IMR-90 (cell line): Measurements from ENCODE around the gene ATP1B4. TPM values are rescaled to one million over a fixed set of nuclear protein-coding genes. Genes with fewer than 3 reads are reported as not detected.

ENCODE experiments used
- ATAC-seq: fragments of 200-7000 bp; cut with Tn5 transposase; 2 replicates; pipeline ENCODE4 v1.9.1; 2020; ENCODE audit warnings: low read depth, mild to moderate bottlenecking, moderate library complexity
- BruUV-seq: library from RNA; stranded (reverse); fragments of 400-500 nt; replicated peaks from 2 replicates; lab custom pipeline; 2021; lab: Mats Ljungman, UMichigan
- CTCF ChIA-PET: fragments of 300-600 bp; formaldehyde crosslinking; extraction: SDS; loops from one replicate; lab custom pipeline; 2021; ENCODE audit warnings: antibody characterized with exemption; lab: Yijun Ruan, JAX
- POLR2A ChIA-PET: fragments of 300-600 bp; sonication (Branson Sonifier 250); formaldehyde crosslinking; loops from one replicate; lab custom pipeline; 2022; ENCODE audit warnings: antibody characterized with exemption; ENCODE audit not compliant: unreplicated experiment; lab: Charles Lee
- DNase-seq: peaks from one replicate; pipeline ENCODE4 v3.0.0; 2013
- H2AFZ ChIP-seq: replicated peaks from 2 replicates; pipeline ENCODE3; 2013; ENCODE audit warnings: low read length, mild to moderate bottlenecking; ENCODE audit not compliant: poor library complexity
- H2AK5ac ChIP-seq: 2 replicates; pipeline ENCODE4 v1.6.1; 2013; ENCODE audit warnings: low read depth, low read length, inconsistent platforms
- H2AK9ac ChIP-seq: replicated peaks from 2 replicates; pipeline ENCODE3; 2013; ENCODE audit warnings: mild to moderate bottlenecking, low read depth, low read length, moderate library complexity; ENCODE audit not compliant: poor library complexity
- H2BK120ac ChIP-seq: 2 replicates; pipeline ENCODE4 v1.6.1; 2013; ENCODE audit warnings: low read depth, low read length, inconsistent platforms
- H2BK15ac ChIP-seq: 3 replicates; pipeline ENCODE4 v1.6.1; 2013; ENCODE audit warnings: low read depth, low read length, inconsistent platforms
- H2BK20ac ChIP-seq: 2 replicates; pipeline ENCODE4 v1.6.1; 2013; ENCODE audit warnings: low read depth, mild to moderate bottlenecking, inconsistent platforms, low read length, moderate library complexity
- H2BK5ac ChIP-seq: 2 replicates; pipeline ENCODE4 v1.6.1; 2013; ENCODE audit warnings: mild to moderate bottlenecking, low read depth, low read length, inconsistent platforms; ENCODE audit not compliant: poor library complexity, severe bottlenecking
- H3K14ac ChIP-seq: replicated peaks from 2 replicates; pipeline ENCODE4 v1.6.1; 2013; ENCODE audit warnings: low read depth, low read length, inconsistent platforms
- H3K18ac ChIP-seq: 2 replicates; pipeline ENCODE4 v1.6.1; 2013; ENCODE audit warnings: low read depth, low read length, control low read depth
- H3K23ac ChIP-seq: 2 replicates; pipeline ENCODE4 v1.6.1; 2013; ENCODE audit warnings: low read depth, low read length, inconsistent platforms
- H3K27ac ChIP-seq: 2 replicates; pipeline ENCODE4 v1.5.1; 2013; ENCODE audit warnings: mild to moderate bottlenecking, control low read depth, low read length; ENCODE audit not compliant: insufficient read depth
- H3K27me3 ChIP-seq: 2 replicates; pipeline ENCODE4 v1.6.1; 2013; ENCODE audit warnings: low read length; ENCODE audit not compliant: control insufficient read depth, insufficient read depth
- H3K36me3 ChIP-seq: 2 replicates; pipeline ENCODE4 v1.6.1; 2013; ENCODE audit warnings: low read length, mixed read lengths; ENCODE audit not compliant: control insufficient read depth, insufficient read depth
- H3K4ac ChIP-seq: 2 replicates; pipeline ENCODE4 v1.6.1; 2013; ENCODE audit warnings: low read depth, low read length, inconsistent platforms
- H3K4me1 ChIP-seq: 2 replicates; pipeline ENCODE4 v1.6.1; 2013; ENCODE audit warnings: low read length, mixed read lengths; ENCODE audit not compliant: control insufficient read depth, insufficient read depth
- H3K4me2 ChIP-seq: 2 replicates; pipeline ENCODE4 v1.6.1; 2013; ENCODE audit warnings: low read depth, mild to moderate bottlenecking, control low read depth, low read length, moderate library complexity
- H3K4me3 ChIP-seq: 2 replicates; pipeline ENCODE4 v1.5.1; 2013; ENCODE audit warnings: low read depth, mild to moderate bottlenecking, control low read depth, low read length, moderate library complexity; ENCODE audit not compliant: insufficient read depth
- H3K56ac ChIP-seq: 2 replicates; pipeline ENCODE4 v1.6.1; 2013; ENCODE audit warnings: low read length, inconsistent platforms; ENCODE audit not compliant: insufficient read depth; ENCODE audit errors: extremely low read depth
- H3K79me1 ChIP-seq, 2 experiments: 2 replicates each; pipeline ENCODE4 v1.6.1; 2013; ENCODE audit warnings: low read length in 2 of 2, inconsistent platforms in 1 of 2, low read depth in 1 of 2
- H3K9ac ChIP-seq: 2 replicates; pipeline ENCODE4 v1.6.1; 2013; ENCODE audit warnings: low read depth, low read length, control low read depth
- H3K9me1 ChIP-seq: 2 replicates; pipeline ENCODE4 v1.6.1; 2013; ENCODE audit warnings: low read length, inconsistent platforms; ENCODE audit not compliant: insufficient read depth
- H3K9me3 ChIP-seq: 2 replicates; pipeline ENCODE4 v1.6.1; 2013; ENCODE audit warnings: low read length; ENCODE audit not compliant: control insufficient read depth, insufficient read depth
- H4K20me1 ChIP-seq: 2 replicates; pipeline ENCODE4 v1.6.1; 2013; ENCODE audit warnings: low read length, inconsistent platforms; ENCODE audit not compliant: insufficient read depth
- H4K5ac ChIP-seq: 2 replicates; pipeline ENCODE4 v1.6.1; 2013; ENCODE audit warnings: mild to moderate bottlenecking, low read depth, low read length, control low read depth
- H4K8ac ChIP-seq, 2 experiments: 2 replicates each; pipeline ENCODE4 v1.6.1; 2013; ENCODE audit warnings: low read depth in 2 of 2, low read length in 2 of 2, control low read depth in 1 of 2, inconsistent platforms in 1 of 2
- H4K91ac ChIP-seq: 2 replicates; pipeline ENCODE4 v1.6.1; 2013; ENCODE audit warnings: low read depth, low read length, inconsistent platforms; ENCODE audit not compliant: insufficient read depth
- BHLHE40 ChIP-seq: fragments of 150-350 bp; IDR thresholded peaks from 2 replicates; pipeline ENCODE4 v1.6.1; 2016; ENCODE audit warnings: mild to moderate bottlenecking, low read depth, low read length
- CEBPB ChIP-seq: IDR thresholded peaks from 2 replicates; pipeline ENCODE4 v1.6.1; 2012; ENCODE audit warnings: low read depth, low read length, improper control_type of control experiment
- CHD1 ChIP-seq: IDR thresholded peaks from 2 replicates; pipeline ENCODE4 v1.6.1; 2012; ENCODE audit warnings: low read depth, low read length, improper control_type of control experiment
- FOS ChIP-seq: fragments of 150-350 bp; IDR thresholded peaks from 2 replicates; pipeline ENCODE4 v1.6.1; 2016; ENCODE audit warnings: low read depth, low read length
- MAFK ChIP-seq: IDR thresholded peaks from 2 replicates; pipeline ENCODE4 v1.6.1; 2012; ENCODE audit warnings: low read depth, low read length, improper control_type of control experiment
- MAZ ChIP-seq: IDR thresholded peaks from 2 replicates; pipeline ENCODE4 v1.6.1; 2012; ENCODE audit warnings: low read depth, mild to moderate bottlenecking, low read length, improper control_type of control experiment, moderate library complexity, borderline replicate concordance
- MXI1 ChIP-seq: IDR thresholded peaks from 2 replicates; pipeline ENCODE4 v1.6.1; 2012; ENCODE audit warnings: low read depth, mild to moderate bottlenecking, low read length, moderate library complexity, borderline replicate concordance
- NFE2L2 ChIP-seq: fragments of 150-350 bp; IDR thresholded peaks from 2 replicates; pipeline ENCODE4 v1.6.1; 2016; ENCODE audit warnings: low read depth, mild to moderate bottlenecking, low read length
- POLR2A ChIP-seq: IDR thresholded peaks from 2 replicates; pipeline ENCODE4 v1.6.1; 2012; ENCODE audit warnings: mild to moderate bottlenecking, low read depth, low read length
- RAD21 ChIP-seq: IDR thresholded peaks from 2 replicates; pipeline ENCODE4 v1.6.1; 2012; ENCODE audit warnings: low read length, improper control_type of control experiment
- RCOR1 ChIP-seq: IDR thresholded peaks from 2 replicates; pipeline ENCODE4 v1.6.1; 2012; ENCODE audit warnings: mild to moderate bottlenecking, low read length, improper control_type of control experiment; ENCODE audit not compliant: insufficient replicate concordance
- RFX5 ChIP-seq: IDR thresholded peaks from 2 replicates; pipeline ENCODE4 v1.8.0; 2012; ENCODE audit warnings: low read depth, mild to moderate bottlenecking, low read length, moderate library complexity
- SMC3 ChIP-seq: fragments of 150-350 bp; IDR thresholded peaks from 2 replicates; pipeline ENCODE4 v1.6.1; 2016; ENCODE audit warnings: low read depth, mild to moderate bottlenecking, antibody characterized with exemption, low read length, moderate library complexity
- WGBS, 2 experiments: methylation state at CpG; one replicate each; pipeline versions ENCODE4 v1.1.5 to v1.1.7; 2013; ENCODE audit warnings: missing lambda C conversion rate in 2 of 2; ENCODE audit not compliant: insufficient read length in 1 of 2; ENCODE audit errors: extremely low coverage in 2 of 2; 5-methylcytosine and 5-hydroxymethylcytosine counted together
- dilution Hi-C: fragments of 300-500 bp; cut with HindIII; formaldehyde crosslinking; loops from one replicate; pipeline ENCODE4 v1.14.3; 2018; ENCODE audit warnings: low sequenced_read_pairs; ENCODE audit not compliant: unreplicated experiment
- in situ Hi-C: fragments of 300-500 bp; cut with MboI; formaldehyde crosslinking; loops from 3 replicates; pipeline ENCODE4 v1.14.3; 2019; ENCODE audit warnings: low sequenced_read_pairs, inconsistent platforms, mixed read lengths
- intact Hi-C: fragments of 100-400 bp; cut with micrococcal nuclease; formaldehyde crosslinking; loops from 2 replicates; pipeline ENCODE4 v1.10.0; 2022
- polyA plus RNA-seq, 3 experiments: library from polyadenylated mRNA; depleted of rRNA; stranded (reverse); fragments of >200 nt; gene quantifications; 2 replicates each; pipeline ENCODE4 v1.2.3, GENCODE V29; 2012; ENCODE audit warnings: low replicate concordance in 1 of 3
- total RNA-seq: library from RNA; depleted of rRNA; stranded (reverse); fragments of >200 nt; gene quantifications from 2 replicates; pipeline ENCODE4 v1.2.3, GENCODE V29; 2012
- TF ChIP-seq, protein P1 (sequence below): fragments of 150-350 bp; IDR thresholded peaks from 2 replicates; pipeline ENCODE4 v1.6.1; 2017; ENCODE audit warnings: mild to moderate bottlenecking, antibody characterized with exemption, low read length, low read depth
- TF ChIP-seq, protein P2 (sequence below): conservative IDR thresholded peaks from 2 replicates; pipeline ENCODE4 v1.5.1; 2012; ENCODE audit warnings: mild to moderate bottlenecking, low read depth, low read length, improper control_type of control experiment
- TF ChIP-seq, protein P3 (sequence below): fragments of 150-350 bp; IDR thresholded peaks from 2 replicates; pipeline ENCODE4 v1.6.1; 2016; ENCODE audit warnings: low read depth, mild to moderate bottlenecking, low read length, moderate library complexity, borderline replicate concordance

Gene ATP1B4
- total and polyA plus RNA-seq, 2 of the 4 experiments (the other 2 are of a cell fraction): not detected

DNA sequence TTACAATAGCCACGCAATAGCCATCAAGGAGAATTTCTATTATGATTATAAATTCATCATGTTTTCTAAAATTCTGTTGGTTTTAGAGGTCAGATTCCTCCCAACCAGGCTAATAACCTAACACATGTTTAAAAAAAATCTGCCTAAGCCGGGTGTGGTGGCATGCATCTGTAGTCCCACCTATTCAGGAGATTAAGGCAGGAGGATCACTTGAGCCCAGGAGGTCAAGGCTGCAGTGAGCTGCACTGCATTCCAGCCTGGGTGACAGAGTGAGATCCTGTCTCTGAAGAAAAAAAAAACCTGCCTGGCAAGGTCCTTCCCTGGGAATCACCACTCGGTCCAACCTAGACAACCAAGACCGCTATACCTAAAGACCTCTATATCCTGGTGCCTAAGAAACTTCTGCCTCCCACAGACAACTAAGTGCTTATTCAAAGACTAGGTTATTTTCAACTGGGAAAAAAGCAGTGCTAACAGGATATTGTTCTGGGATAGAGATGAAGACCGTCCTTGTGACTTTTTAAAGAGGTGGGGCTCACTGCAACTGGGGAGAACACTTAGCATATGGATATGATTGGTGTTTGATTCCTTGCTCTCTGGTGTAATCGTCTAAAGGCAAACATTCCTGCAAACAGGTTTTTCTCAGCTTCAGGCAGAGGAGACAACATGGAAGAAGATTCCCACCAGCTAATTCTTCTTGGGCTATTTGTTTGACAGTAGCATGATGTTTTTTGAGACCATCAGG lies 18.2 kb downstream of the ATP1B4 start:
- no peaks in the 10 kb centered on the region for H3K79me1 ChIP-seq
- H3K56ac ChIP-seq: no peak overlapping the region
- no peak overlapping the region for H4K91ac ChIP-seq
- H2AK9ac ChIP-seq: no peak overlapping the region
- no peak overlapping the region for H3K4me2 ChIP-seq
- no peak overlapping the region for H2BK15ac ChIP-seq
- H3K36me3 ChIP-seq: no peaks in the 10 kb centered on the region
- BruUV-seq: no TSS peak
- no peaks in the 10 kb centered on the region for H4K20me1 ChIP-seq
- H3K14ac ChIP-seq: no peak overlapping the region
- H3K4ac ChIP-seq: no peak overlapping the region
- intact Hi-C loops: no loop called here
- no peak for TF ChIP-seq SMC3
- TF ChIP-seq NFE2L2: no peak
- TF ChIP-seq CEBPB: no peak
- no peak for TF ChIP-seq MAFK
- no peak for TF ChIP-seq MAZ
- no peak for TF ChIP-seq RAD21
- TF ChIP-seq, protein P1, sequence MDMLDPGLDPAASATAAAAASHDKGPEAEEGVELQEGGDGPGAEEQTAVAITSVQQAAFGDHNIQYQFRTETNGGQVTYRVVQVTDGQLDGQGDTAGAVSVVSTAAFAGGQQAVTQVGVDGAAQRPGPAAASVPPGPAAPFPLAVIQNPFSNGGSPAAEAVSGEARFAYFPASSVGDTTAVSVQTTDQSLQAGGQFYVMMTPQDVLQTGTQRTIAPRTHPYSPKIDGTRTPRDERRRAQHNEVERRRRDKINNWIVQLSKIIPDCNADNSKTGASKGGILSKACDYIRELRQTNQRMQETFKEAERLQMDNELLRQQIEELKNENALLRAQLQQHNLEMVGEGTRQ: no peak
- TF ChIP-seq FOS: no peak
- TF ChIP-seq, protein P2, sequence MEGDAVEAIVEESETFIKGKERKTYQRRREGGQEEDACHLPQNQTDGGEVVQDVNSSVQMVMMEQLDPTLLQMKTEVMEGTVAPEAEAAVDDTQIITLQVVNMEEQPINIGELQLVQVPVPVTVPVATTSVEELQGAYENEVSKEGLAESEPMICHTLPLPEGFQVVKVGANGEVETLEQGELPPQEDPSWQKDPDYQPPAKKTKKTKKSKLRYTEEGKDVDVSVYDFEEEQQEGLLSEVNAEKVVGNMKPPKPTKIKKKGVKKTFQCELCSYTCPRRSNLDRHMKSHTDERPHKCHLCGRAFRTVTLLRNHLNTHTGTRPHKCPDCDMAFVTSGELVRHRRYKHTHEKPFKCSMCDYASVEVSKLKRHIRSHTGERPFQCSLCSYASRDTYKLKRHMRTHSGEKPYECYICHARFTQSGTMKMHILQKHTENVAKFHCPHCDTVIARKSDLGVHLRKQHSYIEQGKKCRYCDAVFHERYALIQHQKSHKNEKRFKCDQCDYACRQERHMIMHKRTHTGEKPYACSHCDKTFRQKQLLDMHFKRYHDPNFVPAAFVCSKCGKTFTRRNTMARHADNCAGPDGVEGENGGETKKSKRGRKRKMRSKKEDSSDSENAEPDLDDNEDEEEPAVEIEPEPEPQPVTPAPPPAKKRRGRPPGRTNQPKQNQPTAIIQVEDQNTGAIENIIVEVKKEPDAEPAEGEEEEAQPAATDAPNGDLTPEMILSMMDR: no peak
- TF ChIP-seq RCOR1: no peak
- TF ChIP-seq CHD1: no peak
- TF ChIP-seq, protein P3, sequence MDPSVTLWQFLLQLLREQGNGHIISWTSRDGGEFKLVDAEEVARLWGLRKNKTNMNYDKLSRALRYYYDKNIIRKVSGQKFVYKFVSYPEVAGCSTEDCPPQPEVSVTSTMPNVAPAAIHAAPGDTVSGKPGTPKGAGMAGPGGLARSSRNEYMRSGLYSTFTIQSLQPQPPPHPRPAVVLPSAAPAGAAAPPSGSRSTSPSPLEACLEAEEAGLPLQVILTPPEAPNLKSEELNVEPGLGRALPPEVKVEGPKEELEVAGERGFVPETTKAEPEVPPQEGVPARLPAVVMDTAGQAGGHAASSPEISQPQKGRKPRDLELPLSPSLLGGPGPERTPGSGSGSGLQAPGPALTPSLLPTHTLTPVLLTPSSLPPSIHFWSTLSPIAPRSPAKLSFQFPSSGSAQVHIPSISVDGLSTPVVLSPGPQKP: no peak
- no peak for TF ChIP-seq MXI1
- TF ChIP-seq BHLHE40: no peak
- TF ChIP-seq RFX5: no peak
- no peak for TF ChIP-seq POLR2A
- ChIA-PET CTCF (no interaction called here), POLR2A (interaction anchor here (0.7 kb wide), 1 partner anchor 50 kb away, joined by 3 read pairs; no protein-coding TSS in a partner anchor)
- no peaks in the 10 kb centered on the region for H3K27me3 ChIP-seq
- H2AFZ ChIP-seq: no peak overlapping the region
- H3K23ac ChIP-seq: no peak overlapping the region
- no peak overlapping the region for H3K9ac ChIP-seq
- ATAC-seq: no peak
- no peak overlapping the region for H4K5ac ChIP-seq
- no peak for DNase-seq
- no peak overlapping the region for H2BK120ac ChIP-seq
- H3K9me1 ChIP-seq: no peaks in the 10 kb centered on the region
- no peak overlapping the region for H2BK5ac ChIP-seq
- no peak overlapping the region for H4K8ac ChIP-seq
- H3K4me3 ChIP-seq: no peak overlapping the region
- no CpG with 5 or more reads among the region's 6 CpGs for WGBS, 2 experiments
- dilution Hi-C loops: no loop called here
- no peaks in the 10 kb centered on the region for H3K4me1 ChIP-seq
- H3K18ac ChIP-seq: no peak overlapping the region
- H3K9me3 ChIP-seq: no peaks in the 10 kb centered on the region
- in situ Hi-C loops: no loop called here
- H2BK20ac ChIP-seq: no peak overlapping the region
- no peak overlapping the region for H2AK5ac ChIP-seq
- H3K27ac ChIP-seq: no peak overlapping the region
